IMR-90 (cell line): ENCODE data around the gene COL5A2. TPM values are rescaled to one million over a fixed set of nuclear protein-coding genes. Genes with fewer than 3 reads are reported as not detected.

ENCODE experiments used
- ATAC-seq: fragments of 200-7000 bp; cut with Tn5 transposase; 2 replicates; pipeline ENCODE4 v1.9.1; 2020; ENCODE audit warnings: low read depth, mild to moderate bottlenecking, moderate library complexity
- BruUV-seq: library from RNA; stranded (reverse); fragments of 400-500 nt; replicated peaks from 2 replicates; lab custom pipeline; 2021; lab: Mats Ljungman, UMichigan
- CTCF ChIA-PET: fragments of 300-600 bp; formaldehyde crosslinking; extraction: SDS; loops from one replicate; lab custom pipeline; 2021; ENCODE audit warnings: antibody characterized with exemption; lab: Yijun Ruan, JAX
- POLR2A ChIA-PET: fragments of 300-600 bp; sonication (Branson Sonifier 250); formaldehyde crosslinking; loops from one replicate; lab custom pipeline; 2022; ENCODE audit warnings: antibody characterized with exemption; ENCODE audit not compliant: unreplicated experiment; lab: Charles Lee
- DNase-seq: peaks from one replicate; pipeline ENCODE4 v3.0.0; 2013
- H2AFZ ChIP-seq: replicated peaks from 2 replicates; pipeline ENCODE3; 2013; ENCODE audit warnings: low read length, mild to moderate bottlenecking; ENCODE audit not compliant: poor library complexity
- H2AK5ac ChIP-seq: 2 replicates; pipeline ENCODE4 v1.6.1; 2013; ENCODE audit warnings: low read depth, low read length, inconsistent platforms
- H2AK9ac ChIP-seq: replicated peaks from 2 replicates; pipeline ENCODE3; 2013; ENCODE audit warnings: mild to moderate bottlenecking, low read depth, low read length, moderate library complexity; ENCODE audit not compliant: poor library complexity
- H2BK120ac ChIP-seq: 2 replicates; pipeline ENCODE4 v1.6.1; 2013; ENCODE audit warnings: low read depth, low read length, inconsistent platforms
- H2BK15ac ChIP-seq: 3 replicates; pipeline ENCODE4 v1.6.1; 2013; ENCODE audit warnings: low read depth, low read length, inconsistent platforms
- H2BK20ac ChIP-seq: 2 replicates; pipeline ENCODE4 v1.6.1; 2013; ENCODE audit warnings: low read depth, mild to moderate bottlenecking, inconsistent platforms, low read length, moderate library complexity
- H2BK5ac ChIP-seq: 2 replicates; pipeline ENCODE4 v1.6.1; 2013; ENCODE audit warnings: mild to moderate bottlenecking, low read depth, low read length, inconsistent platforms; ENCODE audit not compliant: poor library complexity, severe bottlenecking
- H3K14ac ChIP-seq: replicated peaks from 2 replicates; pipeline ENCODE4 v1.6.1; 2013; ENCODE audit warnings: low read depth, low read length, inconsistent platforms
- H3K18ac ChIP-seq: 2 replicates; pipeline ENCODE4 v1.6.1; 2013; ENCODE audit warnings: low read depth, low read length, control low read depth
- H3K23ac ChIP-seq: 2 replicates; pipeline ENCODE4 v1.6.1; 2013; ENCODE audit warnings: low read depth, low read length, inconsistent platforms
- H3K27ac ChIP-seq: 2 replicates; pipeline ENCODE4 v1.5.1; 2013; ENCODE audit warnings: mild to moderate bottlenecking, control low read depth, low read length; ENCODE audit not compliant: insufficient read depth
- H3K27me3 ChIP-seq: 2 replicates; pipeline ENCODE4 v1.6.1; 2013; ENCODE audit warnings: low read length; ENCODE audit not compliant: control insufficient read depth, insufficient read depth
- H3K36me3 ChIP-seq: 2 replicates; pipeline ENCODE4 v1.6.1; 2013; ENCODE audit warnings: low read length, mixed read lengths; ENCODE audit not compliant: control insufficient read depth, insufficient read depth
- H3K4ac ChIP-seq: 2 replicates; pipeline ENCODE4 v1.6.1; 2013; ENCODE audit warnings: low read depth, low read length, inconsistent platforms
- H3K4me1 ChIP-seq: 2 replicates; pipeline ENCODE4 v1.6.1; 2013; ENCODE audit warnings: low read length, mixed read lengths; ENCODE audit not compliant: control insufficient read depth, insufficient read depth
- H3K4me2 ChIP-seq: 2 replicates; pipeline ENCODE4 v1.6.1; 2013; ENCODE audit warnings: low read depth, mild to moderate bottlenecking, control low read depth, low read length, moderate library complexity
- H3K4me3 ChIP-seq: 2 replicates; pipeline ENCODE4 v1.5.1; 2013; ENCODE audit warnings: low read depth, mild to moderate bottlenecking, control low read depth, low read length, moderate library complexity; ENCODE audit not compliant: insufficient read depth
- H3K56ac ChIP-seq: 2 replicates; pipeline ENCODE4 v1.6.1; 2013; ENCODE audit warnings: low read length, inconsistent platforms; ENCODE audit not compliant: insufficient read depth; ENCODE audit errors: extremely low read depth
- H3K79me1 ChIP-seq, 2 experiments: 2 replicates each; pipeline ENCODE4 v1.6.1; 2013; ENCODE audit warnings: low read length in 2 of 2, inconsistent platforms in 1 of 2, low read depth in 1 of 2
- H3K9ac ChIP-seq: 2 replicates; pipeline ENCODE4 v1.6.1; 2013; ENCODE audit warnings: low read depth, low read length, control low read depth
- H3K9me1 ChIP-seq: 2 replicates; pipeline ENCODE4 v1.6.1; 2013; ENCODE audit warnings: low read length, inconsistent platforms; ENCODE audit not compliant: insufficient read depth
- H3K9me3 ChIP-seq: 2 replicates; pipeline ENCODE4 v1.6.1; 2013; ENCODE audit warnings: low read length; ENCODE audit not compliant: control insufficient read depth, insufficient read depth
- H4K20me1 ChIP-seq: 2 replicates; pipeline ENCODE4 v1.6.1; 2013; ENCODE audit warnings: low read length, inconsistent platforms; ENCODE audit not compliant: insufficient read depth
- H4K5ac ChIP-seq: 2 replicates; pipeline ENCODE4 v1.6.1; 2013; ENCODE audit warnings: mild to moderate bottlenecking, low read depth, low read length, control low read depth
- H4K8ac ChIP-seq, 2 experiments: 2 replicates each; pipeline ENCODE4 v1.6.1; 2013; ENCODE audit warnings: low read depth in 2 of 2, low read length in 2 of 2, control low read depth in 1 of 2, inconsistent platforms in 1 of 2
- H4K91ac ChIP-seq: 2 replicates; pipeline ENCODE4 v1.6.1; 2013; ENCODE audit warnings: low read depth, low read length, inconsistent platforms; ENCODE audit not compliant: insufficient read depth
- CHD1 ChIP-seq: IDR thresholded peaks from 2 replicates; pipeline ENCODE4 v1.6.1; 2012; ENCODE audit warnings: low read depth, low read length, improper control_type of control experiment
- FOS ChIP-seq: fragments of 150-350 bp; IDR thresholded peaks from 2 replicates; pipeline ENCODE4 v1.6.1; 2016; ENCODE audit warnings: low read depth, low read length
- MAFK ChIP-seq: IDR thresholded peaks from 2 replicates; pipeline ENCODE4 v1.6.1; 2012; ENCODE audit warnings: low read depth, low read length, improper control_type of control experiment
- MAZ ChIP-seq: IDR thresholded peaks from 2 replicates; pipeline ENCODE4 v1.6.1; 2012; ENCODE audit warnings: low read depth, mild to moderate bottlenecking, low read length, improper control_type of control experiment, moderate library complexity, borderline replicate concordance
- MXI1 ChIP-seq: IDR thresholded peaks from 2 replicates; pipeline ENCODE4 v1.6.1; 2012; ENCODE audit warnings: low read depth, mild to moderate bottlenecking, low read length, moderate library complexity, borderline replicate concordance
- NFE2L2 ChIP-seq: fragments of 150-350 bp; IDR thresholded peaks from 2 replicates; pipeline ENCODE4 v1.6.1; 2016; ENCODE audit warnings: low read depth, mild to moderate bottlenecking, low read length
- POLR2A ChIP-seq: IDR thresholded peaks from 2 replicates; pipeline ENCODE4 v1.6.1; 2012; ENCODE audit warnings: mild to moderate bottlenecking, low read depth, low read length
- RCOR1 ChIP-seq: IDR thresholded peaks from 2 replicates; pipeline ENCODE4 v1.6.1; 2012; ENCODE audit warnings: mild to moderate bottlenecking, low read length, improper control_type of control experiment; ENCODE audit not compliant: insufficient replicate concordance
- RFX5 ChIP-seq: IDR thresholded peaks from 2 replicates; pipeline ENCODE4 v1.8.0; 2012; ENCODE audit warnings: low read depth, mild to moderate bottlenecking, low read length, moderate library complexity
- SMC3 ChIP-seq: fragments of 150-350 bp; IDR thresholded peaks from 2 replicates; pipeline ENCODE4 v1.6.1; 2016; ENCODE audit warnings: low read depth, mild to moderate bottlenecking, antibody characterized with exemption, low read length, moderate library complexity
- USF2 ChIP-seq: fragments of 150-350 bp; IDR thresholded peaks from 2 replicates; pipeline ENCODE4 v1.6.1; 2017; ENCODE audit warnings: mild to moderate bottlenecking, antibody characterized with exemption, low read length, low read depth
- dilution Hi-C: fragments of 300-500 bp; cut with HindIII; formaldehyde crosslinking; loops from one replicate; pipeline ENCODE4 v1.14.3; 2018; ENCODE audit warnings: low sequenced_read_pairs; ENCODE audit not compliant: unreplicated experiment
- in situ Hi-C: fragments of 300-500 bp; cut with MboI; formaldehyde crosslinking; loops from 3 replicates; pipeline ENCODE4 v1.14.3; 2019; ENCODE audit warnings: low sequenced_read_pairs, inconsistent platforms, mixed read lengths
- intact Hi-C: fragments of 100-400 bp; cut with micrococcal nuclease; formaldehyde crosslinking; loops from 2 replicates; pipeline ENCODE4 v1.10.0; 2022
- polyA plus RNA-seq, 3 experiments: library from polyadenylated mRNA; depleted of rRNA; stranded (reverse); fragments of >200 nt; gene quantifications; 2 replicates each; pipeline ENCODE4 v1.2.3, GENCODE V29; 2012; ENCODE audit warnings: low replicate concordance in 1 of 3
- total RNA-seq: library from RNA; depleted of rRNA; stranded (reverse); fragments of >200 nt; gene quantifications from 2 replicates; pipeline ENCODE4 v1.2.3, GENCODE V29; 2012
- TF ChIP-seq, protein P1 (sequence below): fragments of 150-350 bp; IDR thresholded peaks from 2 replicates; pipeline ENCODE4 v1.6.1; 2016; ENCODE audit warnings: low read depth, mild to moderate bottlenecking, low read length, moderate library complexity, borderline replicate concordance

Gene COL5A2
- total and polyA plus RNA-seq, 2 of the 4 experiments (the other 2 are of a cell fraction): 181 to 257 TPM

DNA sequence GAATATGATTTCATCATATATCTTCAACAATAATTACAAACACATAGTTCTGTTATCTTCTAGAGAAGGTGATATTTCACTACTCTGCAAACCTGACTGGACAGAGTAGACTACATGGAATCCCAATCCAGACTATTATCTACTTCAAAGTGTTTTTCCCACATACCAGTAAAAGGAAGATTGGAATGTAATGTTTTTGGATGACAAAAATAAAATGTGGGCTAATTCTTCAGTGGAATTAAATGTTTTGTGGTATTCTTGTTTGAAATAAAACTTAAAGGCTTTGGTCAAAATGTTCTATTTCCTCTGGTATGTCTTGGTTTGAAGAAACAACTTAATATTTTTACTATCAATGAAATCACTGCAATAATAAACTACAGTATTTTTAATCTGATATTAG lies 22.1 kb downstream of the COL5A2 start:
- H3K9me1 ChIP-seq: peaks cover 12% of the 10 kb centered on the region
- no peak overlapping the region for H2BK20ac ChIP-seq
- CTCF ChIA-PET: no interaction called here
- no peak overlapping the region for H2AFZ ChIP-seq
- in situ Hi-C loops: no loop called here
- H3K4me3 ChIP-seq: no peak overlapping the region
- peak overlapping the region; percentile 37 for H2BK5ac ChIP-seq
- H3K9me3 ChIP-seq: no peaks in the 10 kb centered on the region
- H2AK5ac ChIP-seq: no peak overlapping the region
- no peak overlapping the region for H3K27ac ChIP-seq
- H3K9ac ChIP-seq: no peak overlapping the region
- H3K79me1 ChIP-seq: peaks cover 3 to 36% of the 10 kb centered on the region in 2 experiments; a peak in 2 of 4 replicates
- H3K4ac ChIP-seq: no peak overlapping the region
- peaks cover 11% of the 10 kb centered on the region for H3K4me1 ChIP-seq
- DNase-seq (peak; percentile 37), ATAC-seq (peak; percentile 33)
- peaks cover 45% of the 10 kb centered on the region; the same call in 1 of the 2 replicates for H4K20me1 ChIP-seq
- H3K4me2 ChIP-seq: no peak overlapping the region
- intact Hi-C loops: no loop called here
- dilution Hi-C loops: no loop called here
- TF ChIP-seq POLR2A: no peak
- no peak for TF ChIP-seq RFX5
- TF ChIP-seq MAFK: no peak
- TF ChIP-seq, protein P1, sequence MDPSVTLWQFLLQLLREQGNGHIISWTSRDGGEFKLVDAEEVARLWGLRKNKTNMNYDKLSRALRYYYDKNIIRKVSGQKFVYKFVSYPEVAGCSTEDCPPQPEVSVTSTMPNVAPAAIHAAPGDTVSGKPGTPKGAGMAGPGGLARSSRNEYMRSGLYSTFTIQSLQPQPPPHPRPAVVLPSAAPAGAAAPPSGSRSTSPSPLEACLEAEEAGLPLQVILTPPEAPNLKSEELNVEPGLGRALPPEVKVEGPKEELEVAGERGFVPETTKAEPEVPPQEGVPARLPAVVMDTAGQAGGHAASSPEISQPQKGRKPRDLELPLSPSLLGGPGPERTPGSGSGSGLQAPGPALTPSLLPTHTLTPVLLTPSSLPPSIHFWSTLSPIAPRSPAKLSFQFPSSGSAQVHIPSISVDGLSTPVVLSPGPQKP: no peak
- TF ChIP-seq MAZ: no peak
- no peak for TF ChIP-seq USF2
- TF ChIP-seq RCOR1: no peak
- TF ChIP-seq MXI1: no peak
- no peak for TF ChIP-seq FOS
- TF ChIP-seq CHD1: no peak
- no peak for TF ChIP-seq NFE2L2
- no peak for TF ChIP-seq SMC3
- no peak overlapping the region for H2AK9ac ChIP-seq
- H3K23ac ChIP-seq: no peak overlapping the region
- POLR2A ChIA-PET: no interaction called here
- H4K8ac ChIP-seq: no peak overlapping the region
- H3K36me3 ChIP-seq: peaks cover 6% of the 10 kb centered on the region
- no peak overlapping the region for H3K14ac ChIP-seq
- H3K18ac ChIP-seq: no peak overlapping the region
- no peak overlapping the region for H4K5ac ChIP-seq
- no peak overlapping the region for H3K56ac ChIP-seq
- no peaks in the 10 kb centered on the region for H3K27me3 ChIP-seq
- no TSS peak for BruUV-seq
- no peak overlapping the region for H2BK120ac ChIP-seq
- H4K91ac ChIP-seq: no peak overlapping the region
- no peak overlapping the region for H2BK15ac ChIP-seq
